ENCODE results near the gene TPGS1.

DNA sequence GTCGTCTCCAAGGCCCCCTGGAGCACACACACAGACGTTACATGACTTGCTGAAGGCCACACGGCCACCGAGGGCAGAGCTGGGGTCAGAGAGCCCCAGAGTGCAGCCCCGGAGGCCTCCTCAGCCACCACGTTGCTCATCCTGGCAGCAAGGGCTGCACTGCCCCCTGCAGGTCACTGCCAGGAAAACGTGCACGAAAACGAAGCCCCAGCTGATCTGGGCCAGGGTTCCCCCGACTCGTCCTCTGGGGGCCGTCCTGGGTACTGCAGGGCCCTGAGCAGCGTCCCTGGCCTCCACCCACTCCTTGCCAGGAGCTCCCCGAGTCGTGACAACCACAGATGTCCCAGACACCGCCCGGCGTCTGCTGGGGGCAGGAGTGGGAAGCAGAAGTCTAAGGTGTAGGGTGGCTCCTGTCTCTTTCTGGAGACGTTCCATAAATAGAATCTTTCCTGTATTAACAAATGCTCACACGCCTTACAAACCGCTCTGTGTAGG, 3.4 kb downstream of the TPGS1 start:
- TF ChIP-seq, protein P1, sequence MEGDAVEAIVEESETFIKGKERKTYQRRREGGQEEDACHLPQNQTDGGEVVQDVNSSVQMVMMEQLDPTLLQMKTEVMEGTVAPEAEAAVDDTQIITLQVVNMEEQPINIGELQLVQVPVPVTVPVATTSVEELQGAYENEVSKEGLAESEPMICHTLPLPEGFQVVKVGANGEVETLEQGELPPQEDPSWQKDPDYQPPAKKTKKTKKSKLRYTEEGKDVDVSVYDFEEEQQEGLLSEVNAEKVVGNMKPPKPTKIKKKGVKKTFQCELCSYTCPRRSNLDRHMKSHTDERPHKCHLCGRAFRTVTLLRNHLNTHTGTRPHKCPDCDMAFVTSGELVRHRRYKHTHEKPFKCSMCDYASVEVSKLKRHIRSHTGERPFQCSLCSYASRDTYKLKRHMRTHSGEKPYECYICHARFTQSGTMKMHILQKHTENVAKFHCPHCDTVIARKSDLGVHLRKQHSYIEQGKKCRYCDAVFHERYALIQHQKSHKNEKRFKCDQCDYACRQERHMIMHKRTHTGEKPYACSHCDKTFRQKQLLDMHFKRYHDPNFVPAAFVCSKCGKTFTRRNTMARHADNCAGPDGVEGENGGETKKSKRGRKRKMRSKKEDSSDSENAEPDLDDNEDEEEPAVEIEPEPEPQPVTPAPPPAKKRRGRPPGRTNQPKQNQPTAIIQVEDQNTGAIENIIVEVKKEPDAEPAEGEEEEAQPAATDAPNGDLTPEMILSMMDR (IDR thresholded peaks at IDR 0.05; ENCODE audit: low read length) = peak; percentile 99
- TF ChIP-seq EZH2 (IDR thresholded peaks at IDR 0.05; ENCODE audit: borderline replicate concordance, low read length) = no peak

Measured in OCI-LY1 (cell line).